ENCODE results near the gene TAS1R2. TPM values are rescaled to one million over a fixed set of nuclear protein-coding genes. Genes with fewer than 3 reads are reported as not detected.

TAS1R2 gene
- total and polyA plus RNA-seq, 2 of the 4 experiments (the other 2 are of a cell fraction): not detected

- Histone ChIP-seq H3K27me3 (ENCODE audit: control insufficient read depth, insufficient read depth, low read length) (no peaks in the 10 kb centered on the region), H2BK20ac (ENCODE audit: low read depth, low read length) (no peak overlapping the region), H4K5ac (ENCODE audit: low read depth, low read length) (no peak overlapping the region), H3K4me3 (ENCODE audit: insufficient read depth, low read depth, low read length) (no peak overlapping the region), H3K18ac (ENCODE audit: low read depth, low read length) (no peak overlapping the region), H3K79me1 (ENCODE audit: low read depth in 1 of 2, low read length in 2 of 2) (peaks cover 4 to 13% of the 10 kb centered on the region in 2 experiments; a peak in 2 of 4 replicates), H2BK5ac (ENCODE audit: low read depth, low read length, poor library complexity, severe bottlenecking) (no peak overlapping the region), H3K4me2 (ENCODE audit: low read depth, low read length) (no peak overlapping the region), H4K20me1 (ENCODE audit: insufficient read depth, low read length) (0 out of 2 replicates have a peak, but pooled peaks cover 3% of the 10 kb centered on the region), H2BK120ac (ENCODE audit: low read depth, low read length) (no peak overlapping the region), H3K9ac (ENCODE audit: low read depth, low read length) (no peak overlapping the region), H3K9me3 (ENCODE audit: control insufficient read depth, insufficient read depth, low read length) (no peaks in the 10 kb centered on the region), H3K27ac (ENCODE audit: insufficient read depth, low read length) (no peak overlapping the region), H2AFZ (replicated peaks; ENCODE audit: low read length, poor library complexity) (no peak overlapping the region), H3K4me1 (ENCODE audit: control insufficient read depth, insufficient read depth, low read length) (peaks cover 3% of the 10 kb centered on the region; the same call in 1 of the 2 replicates), H2AK5ac (ENCODE audit: low read depth, low read length) (no peak overlapping the region), H3K4ac (ENCODE audit: low read depth, low read length) (no peak overlapping the region), H4K8ac (ENCODE audit: low read depth in 2 of 2, low read length in 2 of 2) (no peak overlapping the region), H2AK9ac (replicated peaks; ENCODE audit: low read depth, low read length, poor library complexity) (peak overlapping the region; percentile 7), H2BK15ac (ENCODE audit: low read depth, low read length) (no peak overlapping the region), H3K14ac (replicated peaks; ENCODE audit: low read depth, low read length) (no peak overlapping the region), H3K56ac (ENCODE audit: extremely low read depth, insufficient read depth, low read length) (no peak overlapping the region), H3K36me3 (ENCODE audit: control insufficient read depth, insufficient read depth, low read length) (peaks cover 3% of the 10 kb centered on the region), H3K23ac (ENCODE audit: low read depth, low read length) (no peak overlapping the region), H3K9me1 (ENCODE audit: insufficient read depth, low read length) (peaks cover 10% of the 10 kb centered on the region), H4K91ac (ENCODE audit: insufficient read depth, low read depth, low read length) (no peak overlapping the region)
- no peak for ATAC-seq (ENCODE audit: low read depth)
- 76% methylated on average over 3 of the region's 7 CpGs; no CpG with 5 or more reads in 1 of the 2 experiments for WGBS, 2 experiments (ENCODE audit: extremely low coverage in 2 of 2, insufficient read length in 1 of 2)
- ChIA-PET POLR2A (ENCODE audit: unreplicated experiment) (interaction anchor here (0.6 kb wide), 1 partner anchor 175 kb away, joined by 3 read pairs; no protein-coding TSS in a partner anchor), CTCF (no interaction called here)
- dilution Hi-C loops (cut with HindIII; ENCODE audit: low sequenced_read_pairs, unreplicated experiment) (no loop called here), intact Hi-C loops (cut with micrococcal nuclease) (no loop called here), in situ Hi-C loops (cut with MboI; ENCODE audit: low sequenced_read_pairs) (no loop called here)
- no peak for DNase-seq
- TF ChIP-seq CEBPB (IDR thresholded peaks at IDR 0.05; ENCODE audit: low read depth, low read length): no peak
- TF ChIP-seq MAZ (IDR thresholded peaks at IDR 0.05; ENCODE audit: borderline replicate concordance, low read depth, low read length): no peak
- TF ChIP-seq SMC3 (IDR thresholded peaks at IDR 0.05; ENCODE audit: low read depth, low read length): no peak
- TF ChIP-seq ELK1 (IDR thresholded peaks at IDR 0.05; ENCODE audit: borderline replicate concordance, low read depth, low read length): no peak
- no peak for TF ChIP-seq FOS (IDR thresholded peaks at IDR 0.05; ENCODE audit: low read depth, low read length)
- TF ChIP-seq CTCF (conservative IDR thresholded peaks at IDR 0.05; ENCODE audit: low read depth, low read length): no peak
- no peak for TF ChIP-seq CHD1 (IDR thresholded peaks at IDR 0.05; ENCODE audit: low read depth, low read length)
- TF ChIP-seq MXI1 (IDR thresholded peaks at IDR 0.05; ENCODE audit: borderline replicate concordance, low read depth, low read length): no peak
- TF ChIP-seq RFX5 (IDR thresholded peaks at IDR 0.05; ENCODE audit: low read depth, low read length): no peak
- no peak for TF ChIP-seq RCOR1 (IDR thresholded peaks at IDR 0.05; ENCODE audit: insufficient replicate concordance, low read length)
- TF ChIP-seq BHLHE40 (IDR thresholded peaks at IDR 0.05; ENCODE audit: low read depth, low read length): no peak
- no peak for TF ChIP-seq NFE2L2 (IDR thresholded peaks at IDR 0.05; ENCODE audit: low read depth, low read length)
- no TSS peak for BruUV-seq (replicated peaks)
Measured at GRCh38 chr1:18893120-18893519, 33.7 kb upstream of the TAS1R2 start.
